SU-DHL-6 (cell line): ENCODE measurements around the gene NEK6.

Source experiments
- H2AFZ ChIP-seq: fragments of 200-600 bp; sonication (generic); 2 replicates; pipeline ENCODE4 v1.6.1; 2014; ENCODE audit warnings: low read depth, mild to moderate bottlenecking, moderate library complexity, mixed read lengths, antibody characterized with exemption, low read length; ENCODE audit not compliant: severe bottlenecking
- H3F3A ChIP-seq: fragments of 200-600 bp; shearing (Covaris generic); 2 replicates; pipeline ENCODE4 v1.6.0; 2016; ENCODE audit warnings: antibody characterized with exemption, mild to moderate bottlenecking; ENCODE audit not compliant: insufficient read depth
- H3K27ac ChIP-seq: fragments of 200-600 bp; sonication (generic); 2 replicates; pipeline ENCODE4 v1.5.1; 2016; ENCODE audit warnings: low read depth, mild to moderate bottlenecking, low read length, moderate library complexity, mixed read lengths
- H3K27me3 ChIP-seq: fragments of 200-600 bp; sonication (generic), shearing (Covaris generic); 2 replicates; pipeline ENCODE4 v1.6.0; 2014; ENCODE audit warnings: mild to moderate bottlenecking, low read length
- H3K36me3 ChIP-seq: fragments of 200-600 bp; sonication (generic); 2 replicates; pipeline ENCODE4 v1.6.1; 2014; ENCODE audit warnings: mild to moderate bottlenecking, low read length, mixed read lengths
- H3K4me2 ChIP-seq: fragments of 300-600, 200-600 bp; shearing (Covaris generic), sonication (generic); 2 replicates; pipeline ENCODE4 v1.6.0; 2014; ENCODE audit warnings: low read length, low read depth, mild to moderate bottlenecking; ENCODE audit not compliant: poor library complexity, severe bottlenecking
- H3K4me3 ChIP-seq: fragments of 200-600 bp; sonication (generic); 2 replicates; pipeline ENCODE4 v1.5.1; 2014; ENCODE audit warnings: antibody characterized with exemption, low read length, mild to moderate bottlenecking, mixed read lengths; ENCODE audit not compliant: insufficient read depth, poor library complexity, severe bottlenecking
- H3K79me2 ChIP-seq: fragments of 200-600 bp; sonication (generic); 2 replicates; pipeline ENCODE4 v1.6.1; 2014; ENCODE audit warnings: mild to moderate bottlenecking, low read length, moderate library complexity; ENCODE audit not compliant: insufficient read depth
- H3K9ac ChIP-seq: fragments of 200-600 bp; sonication (generic); 2 replicates; pipeline ENCODE4 v1.7.0; 2014; ENCODE audit warnings: mild to moderate bottlenecking, low read length
- H3K9me2 ChIP-seq: fragments of 200-600 bp; sonication (generic); replicated peaks from 2 replicates; pipeline ENCODE4 v1.6.1; 2014; ENCODE audit warnings: low read length; ENCODE audit not compliant: insufficient read depth
- H3K9me3 ChIP-seq: fragments of 200-600 bp; sonication (generic); 2 replicates; pipeline ENCODE4 v1.6.1; 2014; ENCODE audit warnings: low read length, mixed read lengths; ENCODE audit not compliant: insufficient read depth
- H4K20me1 ChIP-seq: fragments of 200-600 bp; sonication (generic); 2 replicates; pipeline ENCODE4 v1.6.1; 2014; ENCODE audit warnings: low read depth, mild to moderate bottlenecking, antibody characterized with exemption, low read length, moderate library complexity, mixed read lengths
- CTCF ChIP-seq: fragments of 200-600 bp; sonication (generic); IDR thresholded peaks from one replicate; pipeline ENCODE4 v1.5.1; 2017; ENCODE audit warnings: antibody characterized with exemption, mild to moderate bottlenecking, low read length, moderate library complexity; ENCODE audit not compliant: insufficient read depth, poor library complexity, severe bottlenecking
- EZH2phosphoT487 ChIP-seq: fragments of 200-600 bp; sonication (generic), shearing (Covaris generic); conservative IDR thresholded peaks from 2 replicates; pipeline ENCODE4 v1.6.1; 2018; ENCODE audit warnings: mild to moderate bottlenecking, antibody characterized with exemption, low read length, moderate library complexity, mixed read lengths

NEK6 gene

GRCh38 chr9:124399968-124400940, 142.5 kb downstream of the NEK6 start:
- no peaks in the 10 kb centered on the region for H3F3A ChIP-seq
- peaks cover 24% of the 10 kb centered on the region for H3K79me2 ChIP-seq
- no peaks in the 10 kb centered on the region for H3K9me2 ChIP-seq

More at GRCh38 chr9:124399968-124400940, 142.5 kb downstream of the NEK6 start:
- Histone ChIP-seq H3K9me3 (no peaks in the 10 kb centered on the region), H3K27me3 (no peaks in the 10 kb centered on the region), H3K9ac (no peak overlapping the region), H4K20me1 (no peaks in the 10 kb centered on the region), H3K4me3 (no peak overlapping the region), H3K4me2 (no peak overlapping the region), H2AFZ (no peak overlapping the region), H3K36me3 (0 out of 2 replicates have a peak, but pooled peaks cover 4% of the 10 kb centered on the region), H3K27ac (no peak overlapping the region)
- TF ChIP-seq CTCF (no peak), EZH2phosphoT487 (no peak)
